ENCODE measurements around the gene KRT86.

GRCh38 chr12:52280319-52280795 is 5.9 kb downstream of the KRT86 start:
- TF ChIP-seq EZH2 (IDR thresholded peaks at IDR 0.05; ENCODE audit: low read length): no peak
- TF ChIP-seq CTCF (optimal IDR thresholded peaks at IDR 0.05 in 1 of 3, IDR thresholded peaks at IDR 0.05 in 1 of 3, conservative IDR thresholded peaks at IDR 0.05 in 1 of 3; ENCODE audit: extremely low read depth in 1 of 3, insufficient read depth in 2 of 3, low read length in 3 of 3): no peak

All from keratinocyte (primary cell).